Rectal smooth muscle tissue (tissue), 1 donor: ENCODE results near the gene ZIC1.

Source experiments
- H3K27ac ChIP-seq: one replicate; pipeline ENCODE4 v1.7.0; 2013; ENCODE audit warnings: low read depth, low read length, inconsistent platforms
- H3K27me3 ChIP-seq: one replicate; pipeline ENCODE4 v1.7.0; 2013; ENCODE audit warnings: low read length; ENCODE audit not compliant: control insufficient read depth, insufficient read depth
- H3K36me3 ChIP-seq: one replicate; pipeline ENCODE4 v1.7.0; 2013; ENCODE audit warnings: low read length; ENCODE audit not compliant: control insufficient read depth, insufficient read depth
- H3K4me1 ChIP-seq: one replicate; pipeline ENCODE4 v1.7.0; 2013; ENCODE audit warnings: low read length; ENCODE audit not compliant: control insufficient read depth, insufficient read depth
- H3K4me3 ChIP-seq: one replicate; pipeline ENCODE4 v1.7.0; 2013; ENCODE audit warnings: low read length
- H3K9ac ChIP-seq: one replicate; pipeline ENCODE4 v1.7.0; 2013; ENCODE audit warnings: low read length

Gene ZIC1

GRCh38 chr3:147384210-147385058, 24.7 kb upstream of the ZIC1 start:
- H3K36me3 ChIP-seq, result no peaks in the 10 kb centered on the region
- H3K27ac ChIP-seq, result no peak overlapping the region
- H3K9ac ChIP-seq, result no peak overlapping the region
- no peak overlapping the region for H3K4me3 ChIP-seq
- H3K4me1 ChIP-seq, result no peaks in the 10 kb centered on the region
- peaks cover 25% of the 10 kb centered on the region for H3K27me3 ChIP-seq

DNA sequence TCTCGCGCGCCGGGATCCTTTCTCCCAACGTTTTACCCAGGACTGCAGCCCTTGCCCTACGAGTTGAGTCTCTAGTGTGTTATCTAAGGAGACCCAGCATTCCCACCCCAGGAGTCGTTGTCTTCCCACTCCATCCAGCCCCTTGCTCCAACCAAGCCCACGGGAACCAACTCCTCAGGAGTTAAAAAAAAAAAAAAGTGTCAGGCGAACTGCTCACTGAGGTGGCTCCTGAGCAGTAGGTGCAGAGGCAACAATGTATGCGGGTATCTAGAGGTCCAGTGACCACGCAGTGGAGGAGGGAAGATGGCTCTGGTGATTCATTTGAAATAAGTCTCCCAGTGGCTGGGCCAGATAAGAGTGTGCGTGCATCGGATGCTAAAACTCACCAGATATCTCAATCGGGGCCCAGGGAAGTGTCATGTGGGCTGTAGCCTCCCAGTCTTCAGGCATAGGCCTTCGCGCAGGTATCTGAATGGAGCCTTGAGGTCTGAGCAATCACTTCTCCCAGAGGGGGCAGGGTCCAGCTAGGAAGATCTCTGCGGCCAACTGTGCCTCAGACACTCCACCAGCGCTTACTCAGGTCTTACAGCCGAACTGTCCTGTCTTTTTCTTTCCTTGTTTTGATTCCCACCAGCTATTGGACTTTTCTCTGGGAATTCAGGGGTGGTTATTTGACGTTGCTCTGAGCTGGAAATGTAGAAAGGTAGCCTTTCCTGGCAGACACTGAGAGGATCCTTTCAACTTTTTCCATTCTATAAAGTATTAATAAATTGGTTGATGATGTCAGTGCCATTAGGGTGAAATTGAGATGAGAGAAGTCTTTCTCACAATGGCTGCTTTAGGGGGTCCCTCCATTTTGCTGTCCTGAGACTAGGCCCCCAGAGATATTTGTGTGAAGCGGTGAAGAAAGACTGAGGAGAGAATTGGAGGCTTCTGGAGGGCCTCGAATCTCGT, 23.8 kb upstream of the ZIC1 start:
- Histone ChIP-seq H3K4me1 (no peaks in the 10 kb centered on the region), H3K9ac (no peak overlapping the region), H3K36me3 (no peaks in the 10 kb centered on the region), H3K27ac (no peak overlapping the region), H3K27me3 (peaks cover 31% of the 10 kb centered on the region), H3K4me3 (no peak overlapping the region)

GRCh38 chr3:147387291-147387884, 21.8 kb upstream of the ZIC1 start:
- Histone ChIP-seq H3K27me3 (peaks cover 45% of the 10 kb centered on the region), H3K4me1 (peaks cover 1% of the 10 kb centered on the region), H3K36me3 (no peaks in the 10 kb centered on the region), H3K4me3 (no peak overlapping the region), H3K27ac (no peak overlapping the region), H3K9ac (no peak overlapping the region)

- H3K27me3 ChIP-seq, result peaks cover 46% of the 10 kb centered on the region
- H3K4me3 ChIP-seq, result no peak overlapping the region
- no peak overlapping the region for H3K27ac ChIP-seq
Observed at GRCh38 chr3:147387885-147388699, 21.1 kb upstream of the ZIC1 start.

DNA sequence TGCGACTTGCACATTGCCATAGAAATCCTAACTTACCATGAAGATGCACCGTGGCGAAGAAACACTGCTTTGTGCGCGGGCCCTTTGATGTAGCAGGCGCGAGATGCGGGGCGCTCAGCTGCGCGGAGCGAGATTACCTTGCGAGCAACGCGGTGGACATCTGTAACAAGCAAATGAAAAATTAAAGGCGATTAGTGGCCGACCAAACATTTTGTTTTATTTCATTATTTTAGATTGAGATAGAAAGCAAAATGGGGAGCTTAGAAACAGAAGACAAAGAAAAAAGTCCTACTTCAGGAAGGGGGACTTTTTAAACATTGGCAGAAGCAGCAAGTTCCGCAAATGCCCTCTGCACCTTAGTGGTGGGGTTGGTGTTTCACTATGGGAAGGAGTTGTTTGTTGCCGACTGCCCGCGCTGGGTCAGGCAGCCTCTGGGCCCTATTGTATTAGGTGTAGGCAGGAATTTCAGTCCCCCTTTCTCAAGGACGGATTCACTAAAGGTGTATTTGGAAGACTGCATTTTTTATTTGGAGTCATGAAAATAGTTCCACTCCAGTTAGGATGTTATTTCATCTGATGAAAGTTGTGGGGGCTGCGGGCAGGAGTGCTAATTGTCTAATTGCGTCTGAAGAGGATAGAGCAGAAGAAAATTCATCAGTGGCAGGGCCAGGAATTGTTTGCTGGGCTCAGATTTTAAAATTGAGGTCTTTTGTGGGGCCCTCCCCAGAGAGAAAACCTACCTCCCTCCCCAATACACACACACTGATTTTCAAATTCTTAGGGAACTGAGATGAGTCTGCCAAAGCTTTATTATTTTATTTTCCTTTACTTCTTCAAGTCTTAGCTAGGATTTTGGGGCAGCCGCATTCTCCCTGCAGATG, 20.2 kb upstream of the ZIC1 start:
- H3K36me3 ChIP-seq, result no peaks in the 10 kb centered on the region
- H3K27ac ChIP-seq, result no peak overlapping the region
- H3K9ac ChIP-seq, result no peak overlapping the region
- H3K4me3 ChIP-seq, result no peak overlapping the region
- H3K27me3 ChIP-seq, result peaks cover 52% of the 10 kb centered on the region
- peaks cover 7% of the 10 kb centered on the region for H3K4me1 ChIP-seq

More at GRCh38 chr3:147387885-147388699, 21.1 kb upstream of the ZIC1 start:
- H3K4me1 ChIP-seq, result peaks cover 4% of the 10 kb centered on the region
- no peaks in the 10 kb centered on the region for H3K36me3 ChIP-seq
- no peak overlapping the region for H3K9ac ChIP-seq

- Histone ChIP-seq H3K4me3 (no peak overlapping the region), H3K27ac (no peak overlapping the region), H3K9ac (no peak overlapping the region), H3K4me1 (peaks cover 8% of the 10 kb centered on the region), H3K36me3 (no peaks in the 10 kb centered on the region), H3K27me3 (peaks cover 57% of the 10 kb centered on the region)
Observed at GRCh38 chr3:147389717-147390116, 19.4 kb upstream of the ZIC1 start.

- Histone ChIP-seq H3K36me3 (no peaks in the 10 kb centered on the region), H3K27me3 (peaks cover 53% of the 10 kb centered on the region), H3K4me1 (peaks cover 8% of the 10 kb centered on the region), H3K4me3 (no peak overlapping the region), H3K27ac (no peak overlapping the region), H3K9ac (no peak overlapping the region)
Observed at GRCh38 chr3:147390589-147391569, 18.3 kb upstream of the ZIC1 start.

DNA sequence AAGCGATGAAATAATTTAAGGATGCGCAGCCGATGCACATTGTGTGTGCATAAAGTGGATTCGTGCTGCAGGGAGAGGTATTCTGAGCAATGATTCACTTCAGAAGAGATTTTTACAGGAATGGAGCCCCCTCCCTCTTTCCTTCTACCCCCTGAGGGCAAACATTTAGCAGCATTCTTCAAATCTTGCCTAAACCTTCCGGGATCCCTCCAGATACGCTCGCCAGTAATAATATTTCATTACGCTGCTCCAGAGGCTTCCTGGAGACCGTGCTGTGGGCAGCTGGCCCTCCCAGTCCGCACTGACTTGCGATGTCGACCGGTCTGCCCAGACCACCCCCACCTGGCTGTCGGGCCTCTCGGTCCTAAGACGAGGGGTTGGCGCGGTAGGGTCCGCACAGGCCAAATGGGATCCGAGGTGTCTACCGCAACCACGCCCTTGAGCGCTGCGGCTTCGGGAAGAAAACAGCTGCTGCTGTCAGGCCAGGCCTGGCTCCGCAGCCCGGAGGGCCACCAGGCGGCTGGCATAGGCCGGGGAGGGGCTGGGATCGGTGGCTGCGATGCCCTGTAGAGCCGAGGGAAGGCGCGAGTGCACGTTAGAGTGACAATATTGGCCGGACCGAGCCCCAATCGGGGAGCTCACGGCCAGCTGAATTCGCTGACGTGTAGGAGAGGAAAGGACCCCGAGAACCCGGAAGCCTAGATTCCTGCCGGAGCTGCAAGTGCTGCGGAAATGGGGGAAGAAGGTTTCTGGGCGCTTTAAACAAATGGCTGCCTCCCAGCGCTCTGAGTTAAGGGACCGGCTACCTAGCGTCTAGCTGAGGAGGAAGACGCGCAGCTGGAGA, 17.2 kb upstream of the ZIC1 start:
- Histone ChIP-seq H3K27ac (no peak overlapping the region), H3K9ac (no peak overlapping the region), H3K4me3 (peak overlapping the region; percentile 45), H3K4me1 (peaks cover 8% of the 10 kb centered on the region), H3K27me3 (peaks cover 58% of the 10 kb centered on the region), H3K36me3 (no peaks in the 10 kb centered on the region)

- Histone ChIP-seq H3K4me3 (peak overlapping the region; percentile 45), H3K27me3 (peaks cover 58% of the 10 kb centered on the region), H3K9ac (no peak overlapping the region), H3K4me1 (peaks cover 8% of the 10 kb centered on the region), H3K36me3 (no peaks in the 10 kb centered on the region), H3K27ac (no peak overlapping the region)
Observed at GRCh38 chr3:147392625-147392946, 16.6 kb upstream of the ZIC1 start.
